HepG2 (cell line): ENCODE results near the gene SCN7A. TPM values are rescaled to one million over a fixed set of nuclear protein-coding genes. Genes with fewer than 3 reads are reported as not detected.
A peak's percentile ranks its signal among the peaks of the same experiment; 100 is the strongest.

Experiments
- CBX1 ChIP-seq: IDR thresholded peaks from one replicate; pipeline ENCODE4 v1.6.1; 2016; ENCODE audit warnings: antibody characterized with exemption, low read depth
- CREB1 ChIP-seq, 2 experiments: fragments of 450-650 bp in 1 of 2; IDR thresholded peaks; 2 replicates each; pipeline ENCODE4 v1.6.1; 2016 to 2017; ENCODE audit warnings: control low read depth in 1 of 2, mild to moderate bottlenecking in 1 of 2, missing compliant biosample characterization in 1 of 2, missing genetic modification characterization in 1 of 2
- HNRNPL ChIP-seq: fragments of 200-400 bp; formaldehyde crosslinking; IDR thresholded peaks from 2 replicates; pipeline ENCODE4 v1.6.1; 2017; ENCODE audit warnings: mild to moderate bottlenecking, low read depth, low read length
- JUNB ChIP-seq: sonication (generic); formaldehyde crosslinking; IDR thresholded peaks from 2 replicates; pipeline ENCODE4 v1.8.0; 2022; ENCODE audit warnings: missing genetic modification reagents, mild to moderate bottlenecking, borderline replicate concordance
- MBNL3 ChIP-seq: fragments of 250-450 bp; sonication (Bioruptor Pico); conservative IDR thresholded peaks from 2 replicates; pipeline ENCODE4 v1.8.0; 2022; ENCODE audit warnings: mild to moderate bottlenecking, inconsistent platforms
- MYNN ChIP-seq: sonication (generic); formaldehyde crosslinking; IDR thresholded peaks from 2 replicates; pipeline ENCODE4 v1.4.0; 2020; ENCODE audit warnings: mild to moderate bottlenecking, low read depth, missing genetic modification reagents
- MZF1 ChIP-seq: sonication (generic); formaldehyde crosslinking; IDR thresholded peaks from 2 replicates; pipeline ENCODE4 v1.8.1; 2023; ENCODE audit warnings: mild to moderate bottlenecking, missing genetic modification reagents, borderline replicate concordance
- STAG1 ChIP-seq: sonication (generic); formaldehyde crosslinking; IDR thresholded peaks from 2 replicates; pipeline ENCODE4 v1.4.0; 2020; ENCODE audit warnings: missing genetic modification reagents
- STAT5B ChIP-seq: sonication (generic); formaldehyde crosslinking; IDR thresholded peaks from 2 replicates; pipeline ENCODE4 v1.4.0; 2020; ENCODE audit warnings: missing genetic modification reagents
- ZBED4 ChIP-seq: sonication (generic); formaldehyde crosslinking; IDR thresholded peaks from 2 replicates; pipeline ENCODE4 v1.4.0; 2020; ENCODE audit warnings: missing genetic modification reagents, borderline replicate concordance
- ZFP36L2 ChIP-seq: sonication (generic); formaldehyde crosslinking; IDR thresholded peaks from 2 replicates; pipeline ENCODE4 v1.4.0; 2020; ENCODE audit warnings: missing genetic modification reagents
- ZNF138 ChIP-seq: sonication (generic); formaldehyde crosslinking; IDR thresholded peaks from 2 replicates; pipeline ENCODE4 v1.5.0; 2020; ENCODE audit warnings: mild to moderate bottlenecking, low read depth, missing genetic modification reagents
- ZNF224 ChIP-seq: sonication (generic); formaldehyde crosslinking; IDR thresholded peaks from 2 replicates; pipeline ENCODE4 v1.5.0; 2020; ENCODE audit warnings: mild to moderate bottlenecking, missing genetic modification reagents
- ZNF253 ChIP-seq: sonication (generic); formaldehyde crosslinking; IDR thresholded peaks from 2 replicates; pipeline ENCODE4 v1.8.0; 2022; ENCODE audit warnings: mild to moderate bottlenecking, missing genetic modification reagents, borderline replicate concordance
- ZNF567 ChIP-seq: sonication (generic); formaldehyde crosslinking; IDR thresholded peaks from 2 replicates; pipeline ENCODE4 v1.8.1; 2023; ENCODE audit warnings: mild to moderate bottlenecking, missing genetic modification reagents, borderline replicate concordance
- ZNF879 ChIP-seq: sonication (generic); formaldehyde crosslinking; IDR thresholded peaks from 2 replicates; pipeline ENCODE4 v1.8.1; 2023; ENCODE audit warnings: missing genetic modification reagents
- polyA plus RNA-seq, 8 experiments: library from polyadenylated mRNA; depleted of rRNA in 3 of 8; stranded (reverse) in 7 of 8; unstranded in 1 of 8; fragments of >200 nt; fragmentation: Illumina TruSeq in 4 of 8; extraction: Trizol in 4 of 8; gene quantifications; 2 replicates each; pipeline versions ENCODE4 v1.2.1 to v1.2.3, GENCODE V29; 2011 to 2016; ENCODE audit warnings: low read depth in 4 of 8, missing spikeins in 1 of 8, mixed read lengths in 1 of 8; ENCODE audit not compliant: insufficient read depth in 1 of 8
- total RNA-seq, 5 experiments: library from RNA; depleted of rRNA; stranded (reverse); fragments of >200 nt; fragmentation: Illumina TruSeq; extraction: Trizol; gene quantifications; 2 replicates each; pipeline ENCODE4 v1.2.3, GENCODE V29; 2016; ENCODE audit warnings: low read depth in 1 of 5
- TF ChIP-seq, protein P1 (sequence below): sonication (generic); formaldehyde crosslinking; IDR thresholded peaks from 2 replicates; pipeline ENCODE4 v1.4.0; 2020; ENCODE audit warnings: missing genetic modification reagents, mild to moderate bottlenecking, borderline replicate concordance
- TF ChIP-seq, protein P2 (sequence below): sonication (generic); formaldehyde crosslinking; IDR thresholded peaks from 2 replicates; pipeline ENCODE4 v1.5.1; 2020; ENCODE audit warnings: mild to moderate bottlenecking, missing genetic modification reagents, borderline replicate concordance

Gene SCN7A
- total and polyA plus RNA-seq, 2 of the 13 experiments (the other 11 are each of a cell fraction or from before 2014, with no cell fraction given): 0.01 TPM; not detected in 1

GRCh38 chr2:166375736-166376487 lies 118.1 kb downstream of the SCN7A start, which contains the start of gene SCN9A (continued):
- TF ChIP-seq ZBED4 (CRISPR knock-in tag): no peak; the same call in 1 of the 2 replicates
- peak; percentile 40; the same call in 1 of the 2 replicates for TF ChIP-seq STAG1
- peak; percentile 11 for TF ChIP-seq CBX1
- 0 out of 2 replicates have a peak, but pooled peaks have one; percentile 81 for TF ChIP-seq MZF1 (CRISPR knock-in tag)
- TF ChIP-seq MYNN: no peak
- TF ChIP-seq CREB1 (IDR thresholded peaks at IDR 0.05): no peak
- no peak for TF ChIP-seq CREB1 (CRISPR knock-in tag; IDR thresholded peaks at IDR 0.05)
- peak; percentile 59; the same call in 1 of the 2 replicates for TF ChIP-seq ZNF567 (CRISPR knock-in tag)
- no peak for TF ChIP-seq ZNF879 (CRISPR knock-in tag)
- TF ChIP-seq ZNF224 (CRISPR knock-in tag): no peak
- TF ChIP-seq, protein P1, sequence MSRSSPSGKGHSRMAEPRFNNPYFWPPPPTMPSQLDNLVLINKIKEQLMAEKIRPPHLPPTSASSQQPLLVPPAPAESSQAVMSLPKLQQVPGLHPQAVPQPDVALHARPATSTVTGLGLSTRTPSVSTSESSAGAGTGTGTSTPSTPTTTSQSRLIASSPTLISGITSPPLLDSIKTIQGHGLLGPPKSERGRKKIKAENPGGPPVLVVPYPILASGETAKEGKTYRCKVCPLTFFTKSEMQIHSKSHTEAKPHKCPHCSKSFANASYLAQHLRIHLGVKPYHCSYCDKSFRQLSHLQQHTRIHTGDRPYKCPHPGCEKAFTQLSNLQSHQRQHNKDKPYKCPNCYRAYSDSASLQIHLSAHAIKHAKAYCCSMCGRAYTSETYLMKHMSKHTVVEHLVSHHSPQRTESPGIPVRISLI (CRISPR knock-in tag): peak; percentile 14; the same call in 1 of the 2 replicates
- TF ChIP-seq ZNF253: peak; percentile 13; the same call in 1 of the 2 replicates
- no peak for TF ChIP-seq ZFP36L2 (CRISPR knock-in tag)
- no peak for TF ChIP-seq JUNB (CRISPR knock-in tag)
- TF ChIP-seq HNRNPL: peak; percentile 81
- no peak for TF ChIP-seq MBNL3 (CRISPR knock-in tag)
- TF ChIP-seq, protein P2, sequence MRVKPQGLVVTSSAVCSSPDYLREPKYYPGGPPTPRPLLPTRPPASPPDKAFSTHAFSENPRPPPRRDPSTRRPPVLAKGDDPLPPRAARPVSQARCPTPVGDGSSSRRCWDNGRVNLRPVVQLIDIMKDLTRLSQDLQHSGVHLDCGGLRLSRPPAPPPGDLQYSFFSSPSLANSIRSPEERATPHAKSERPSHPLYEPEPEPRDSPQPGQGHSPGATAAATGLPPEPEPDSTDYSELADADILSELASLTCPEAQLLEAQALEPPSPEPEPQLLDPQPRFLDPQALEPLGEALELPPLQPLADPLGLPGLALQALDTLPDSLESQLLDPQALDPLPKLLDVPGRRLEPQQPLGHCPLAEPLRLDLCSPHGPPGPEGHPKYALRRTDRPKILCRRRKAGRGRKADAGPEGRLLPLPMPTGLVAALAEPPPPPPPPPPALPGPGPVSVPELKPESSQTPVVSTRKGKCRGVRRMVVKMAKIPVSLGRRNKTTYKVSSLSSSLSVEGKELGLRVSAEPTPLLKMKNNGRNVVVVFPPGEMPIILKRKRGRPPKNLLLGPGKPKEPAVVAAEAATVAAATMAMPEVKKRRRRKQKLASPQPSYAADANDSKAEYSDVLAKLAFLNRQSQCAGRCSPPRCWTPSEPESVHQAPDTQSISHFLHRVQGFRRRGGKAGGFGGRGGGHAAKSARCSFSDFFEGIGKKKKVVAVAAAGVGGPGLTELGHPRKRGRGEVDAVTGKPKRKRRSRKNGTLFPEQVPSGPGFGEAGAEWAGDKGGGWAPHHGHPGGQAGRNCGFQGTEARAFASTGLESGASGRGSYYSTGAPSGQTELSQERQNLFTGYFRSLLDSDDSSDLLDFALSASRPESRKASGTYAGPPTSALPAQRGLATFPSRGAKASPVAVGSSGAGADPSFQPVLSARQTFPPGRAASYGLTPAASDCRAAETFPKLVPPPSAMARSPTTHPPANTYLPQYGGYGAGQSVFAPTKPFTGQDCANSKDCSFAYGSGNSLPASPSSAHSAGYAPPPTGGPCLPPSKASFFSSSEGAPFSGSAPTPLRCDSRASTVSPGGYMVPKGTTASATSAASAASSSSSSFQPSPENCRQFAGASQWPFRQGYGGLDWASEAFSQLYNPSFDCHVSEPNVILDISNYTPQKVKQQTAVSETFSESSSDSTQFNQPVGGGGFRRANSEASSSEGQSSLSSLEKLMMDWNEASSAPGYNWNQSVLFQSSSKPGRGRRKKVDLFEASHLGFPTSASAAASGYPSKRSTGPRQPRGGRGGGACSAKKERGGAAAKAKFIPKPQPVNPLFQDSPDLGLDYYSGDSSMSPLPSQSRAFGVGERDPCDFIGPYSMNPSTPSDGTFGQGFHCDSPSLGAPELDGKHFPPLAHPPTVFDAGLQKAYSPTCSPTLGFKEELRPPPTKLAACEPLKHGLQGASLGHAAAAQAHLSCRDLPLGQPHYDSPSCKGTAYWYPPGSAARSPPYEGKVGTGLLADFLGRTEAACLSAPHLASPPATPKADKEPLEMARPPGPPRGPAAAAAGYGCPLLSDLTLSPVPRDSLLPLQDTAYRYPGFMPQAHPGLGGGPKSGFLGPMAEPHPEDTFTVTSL (CRISPR knock-in tag): peak; percentile 71; the same call in 1 of the 2 replicates
- no peak for TF ChIP-seq STAT5B (CRISPR knock-in tag)
- no peak for TF ChIP-seq ZNF138
